Neuron (in vitro differentiated cells): ENCODE data around the gene MTG1.

Experiments used
- H2AFZ ChIP-seq: one replicate; pipeline ENCODE4 v1.6.1; 2013; ENCODE audit warnings: low read depth, mild to moderate bottlenecking, inconsistent platforms, low read length, moderate library complexity
- H3K27me3 ChIP-seq: one replicate; pipeline ENCODE4 v1.6.1; 2013; ENCODE audit warnings: low read length; ENCODE audit not compliant: insufficient read depth
- H3K36me3 ChIP-seq: one replicate; pipeline ENCODE4 v1.6.1; 2013; ENCODE audit warnings: low read length; ENCODE audit not compliant: insufficient read depth
- H3K4me1 ChIP-seq: one replicate; pipeline ENCODE4 v1.6.1; 2013; ENCODE audit warnings: low read length; ENCODE audit not compliant: insufficient read depth
- H3K4me3 ChIP-seq: 2 replicates; pipeline ENCODE4 v1.5.1; 2013; ENCODE audit warnings: mild to moderate bottlenecking, low read length, moderate library complexity
- H3K9me3 ChIP-seq: one replicate; pipeline ENCODE4 v1.6.1; 2013; ENCODE audit warnings: low read length

Gene MTG1, protein sequence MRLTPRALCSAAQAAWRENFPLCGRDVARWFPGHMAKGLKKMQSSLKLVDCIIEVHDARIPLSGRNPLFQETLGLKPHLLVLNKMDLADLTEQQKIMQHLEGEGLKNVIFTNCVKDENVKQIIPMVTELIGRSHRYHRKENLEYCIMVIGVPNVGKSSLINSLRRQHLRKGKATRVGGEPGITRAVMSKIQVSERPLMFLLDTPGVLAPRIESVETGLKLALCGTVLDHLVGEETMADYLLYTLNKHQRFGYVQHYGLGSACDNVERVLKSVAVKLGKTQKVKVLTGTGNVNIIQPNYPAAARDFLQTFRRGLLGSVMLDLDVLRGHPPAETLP

DNA sequence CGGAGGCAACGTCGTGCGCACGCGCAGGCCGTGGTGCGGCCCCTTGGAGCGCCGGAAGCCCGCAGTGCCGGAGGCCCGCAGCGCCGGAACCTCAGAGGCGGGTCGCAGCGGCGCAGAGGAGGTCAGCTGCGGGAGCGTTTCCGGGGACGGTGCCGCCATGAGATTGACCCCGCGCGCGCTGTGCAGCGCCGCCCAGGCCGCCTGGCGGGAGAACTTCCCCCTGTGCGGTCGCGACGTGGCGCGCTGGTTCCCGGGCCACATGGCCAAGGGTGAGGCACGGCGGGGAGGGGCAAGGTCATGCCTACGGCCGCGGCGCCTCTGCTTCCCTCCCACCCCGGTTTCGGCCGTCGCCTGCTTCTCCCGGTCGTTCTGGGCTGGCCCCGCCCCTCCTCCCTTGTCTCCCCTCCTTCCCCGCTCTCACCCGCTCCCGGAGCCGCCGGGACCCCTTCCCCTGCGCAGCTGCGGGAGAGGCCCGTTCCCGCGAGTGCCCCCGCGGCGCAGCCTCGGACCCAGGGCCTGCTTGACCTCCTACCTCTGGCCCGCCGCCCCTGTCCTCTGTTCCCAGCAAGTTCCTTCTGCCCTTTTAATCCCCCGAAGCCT is at the start of gene MTG1:
Gene MTG1 (plus strand): TSS at position 94 of the 600 bp plus-strand sequence. CDS start 64 bp downstream, at position 158.
- no peaks in the 10 kb centered on the region for H3K9me3 ChIP-seq
- peaks cover 11% of the 10 kb centered on the region for H3K4me1 ChIP-seq
- H3K27me3 ChIP-seq: no peaks in the 10 kb centered on the region
- peak within 1 kb of the TSS; percentile 86 for H2AFZ ChIP-seq
- peak within 1 kb of the TSS; percentile 85 for H3K4me3 ChIP-seq
- H3K36me3 ChIP-seq: peaks cover 32% of the 10 kb centered on the region

DNA sequence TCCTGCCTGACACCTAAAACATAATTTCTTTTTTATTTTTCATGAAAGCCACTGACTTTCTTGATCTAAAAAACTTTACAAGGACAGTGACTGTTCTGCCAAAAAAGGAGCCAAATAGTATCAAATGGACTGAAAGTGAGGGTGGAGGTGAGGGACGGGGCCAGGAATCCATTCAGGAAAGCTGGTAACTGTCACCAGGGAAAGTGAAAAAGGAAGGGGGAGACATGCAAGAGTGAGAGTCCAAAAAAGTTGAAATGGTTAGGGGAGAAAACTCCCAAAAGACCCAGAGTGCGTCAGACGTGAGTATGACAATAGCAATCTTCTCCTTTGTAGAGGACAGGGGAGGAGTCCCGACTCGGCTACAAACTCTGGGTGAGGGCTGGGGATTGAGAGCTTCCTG is 49.7 kb upstream of the MTG1 start:
- Histone ChIP-seq H3K4me3 (no peak overlapping the region), H3K36me3 (no peaks in the 10 kb centered on the region), H3K27me3 (no peaks in the 10 kb centered on the region), H3K9me3 (no peaks in the 10 kb centered on the region), H3K4me1 (peaks cover 4% of the 10 kb centered on the region), H2AFZ (no peak overlapping the region)

DNA sequence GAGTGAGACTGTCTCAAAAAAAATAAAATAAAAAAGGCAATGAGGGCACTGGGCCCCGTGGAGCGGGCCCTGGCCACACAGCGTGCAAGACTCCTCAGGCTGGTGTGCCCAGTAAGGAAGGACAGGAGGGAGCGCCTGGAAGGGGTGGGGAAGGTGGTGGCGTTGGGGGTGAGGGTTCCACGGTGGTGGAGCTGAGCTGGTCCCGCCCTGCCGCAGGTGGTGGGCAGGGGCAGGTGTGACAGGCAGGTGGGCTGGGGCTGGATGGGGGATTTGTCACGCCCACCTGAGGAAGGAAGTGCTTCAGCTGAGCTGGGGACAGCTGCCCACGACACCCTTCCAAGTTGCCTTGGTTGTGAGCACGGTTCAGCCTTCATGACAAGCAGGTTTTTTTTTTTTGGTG is 47.5 kb upstream of the MTG1 start:
- no peaks in the 10 kb centered on the region for H3K36me3 ChIP-seq
- no peaks in the 10 kb centered on the region for H3K9me3 ChIP-seq
- no peak overlapping the region for H2AFZ ChIP-seq
- no peaks in the 10 kb centered on the region for H3K27me3 ChIP-seq
- peaks cover 4% of the 10 kb centered on the region for H3K4me1 ChIP-seq
- no peak overlapping the region for H3K4me3 ChIP-seq

DNA sequence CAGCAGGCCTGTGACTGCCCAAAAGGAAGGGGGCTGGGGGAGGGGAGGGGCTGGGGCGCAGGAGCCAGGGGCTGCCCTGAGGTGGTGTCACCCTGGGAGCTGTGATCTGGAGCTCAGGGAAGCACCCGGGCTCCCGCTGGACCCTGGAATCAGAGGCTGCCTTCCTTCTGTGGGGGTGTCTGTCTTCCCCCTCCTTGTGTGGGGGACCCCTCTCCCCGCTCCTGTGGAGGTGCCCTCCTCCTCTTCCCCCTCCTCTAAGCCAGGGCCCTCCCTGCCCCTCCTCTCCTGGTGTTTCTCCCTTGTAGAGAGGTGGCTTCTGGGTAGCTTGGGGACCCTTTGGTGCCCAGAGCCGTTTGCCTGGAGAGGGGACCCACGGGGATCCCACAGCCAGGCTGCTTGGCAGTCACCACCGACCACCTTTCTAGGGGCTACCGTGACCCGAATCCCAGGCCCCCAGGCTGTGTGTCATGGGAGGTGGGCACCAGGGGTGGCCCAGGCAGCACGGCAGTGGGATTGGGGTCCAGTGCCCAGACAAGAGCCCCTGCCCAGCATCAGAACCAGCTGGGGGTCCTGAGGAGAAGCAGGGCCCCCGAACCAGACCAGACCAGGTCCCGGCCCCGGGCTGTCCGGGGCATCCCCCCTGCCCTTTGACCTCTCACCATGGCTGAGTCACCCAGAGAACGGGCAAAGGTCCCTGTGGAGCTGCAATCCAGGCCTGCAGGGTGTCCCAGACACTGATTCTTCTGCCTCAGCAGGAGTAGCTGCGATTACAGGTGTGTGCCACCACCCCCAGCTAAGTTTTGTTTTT is 46.0 kb upstream of the MTG1 start:
- H3K4me1 ChIP-seq: peaks cover 4% of the 10 kb centered on the region
- H3K36me3 ChIP-seq: no peaks in the 10 kb centered on the region
- no peaks in the 10 kb centered on the region for H3K27me3 ChIP-seq
- H2AFZ ChIP-seq: no peak overlapping the region
- H3K9me3 ChIP-seq: no peaks in the 10 kb centered on the region
- H3K4me3 ChIP-seq: no peak overlapping the region

DNA sequence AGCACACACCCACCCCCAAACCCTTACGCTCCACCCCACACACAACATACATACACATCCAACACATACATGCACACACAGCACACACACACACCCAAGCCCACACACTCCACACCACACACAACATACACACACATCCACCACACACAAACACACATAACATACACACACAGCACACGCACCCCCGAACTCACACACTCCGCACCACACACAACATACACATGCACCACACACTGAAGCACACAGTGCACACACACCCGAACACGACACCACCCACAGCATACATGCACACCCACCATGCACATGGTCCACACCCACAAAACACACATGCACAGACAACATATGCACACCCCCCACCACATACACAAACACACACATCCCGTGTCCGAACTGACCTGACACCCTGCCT is 44.8 kb upstream of the MTG1 start:
- no peaks in the 10 kb centered on the region for H3K36me3 ChIP-seq
- H3K9me3 ChIP-seq: no peaks in the 10 kb centered on the region
- no peaks in the 10 kb centered on the region for H3K27me3 ChIP-seq
- no peak overlapping the region for H3K4me3 ChIP-seq
- no peak overlapping the region for H2AFZ ChIP-seq
- peaks cover 4% of the 10 kb centered on the region for H3K4me1 ChIP-seq

DNA sequence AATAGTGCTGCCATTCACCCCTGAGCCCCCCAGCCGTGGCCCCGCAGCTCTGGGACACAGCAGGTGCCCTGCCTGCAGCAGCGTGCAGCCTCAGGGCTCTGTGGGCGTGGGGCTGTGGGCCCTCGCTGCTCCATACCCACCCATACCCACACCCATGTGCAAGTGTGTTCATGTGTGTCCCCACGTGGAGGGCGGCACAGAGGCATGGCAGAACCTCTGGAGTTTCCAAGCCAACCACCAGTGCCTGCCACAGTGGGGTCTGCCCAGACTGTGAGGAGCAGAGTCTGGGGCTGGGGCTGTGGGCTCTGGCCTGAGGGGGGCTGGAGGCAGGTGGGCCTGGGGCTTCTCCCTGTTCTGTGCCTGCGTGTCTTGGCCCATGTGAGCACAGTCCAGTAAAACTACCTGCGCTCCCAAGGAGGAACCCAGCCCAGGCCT is 44.4 kb upstream of the MTG1 start:
- Histone ChIP-seq H3K4me3 (no peak overlapping the region), H3K36me3 (no peaks in the 10 kb centered on the region), H2AFZ (no peak overlapping the region), H3K27me3 (no peaks in the 10 kb centered on the region), H3K4me1 (peaks cover 4% of the 10 kb centered on the region), H3K9me3 (no peaks in the 10 kb centered on the region)

DNA sequence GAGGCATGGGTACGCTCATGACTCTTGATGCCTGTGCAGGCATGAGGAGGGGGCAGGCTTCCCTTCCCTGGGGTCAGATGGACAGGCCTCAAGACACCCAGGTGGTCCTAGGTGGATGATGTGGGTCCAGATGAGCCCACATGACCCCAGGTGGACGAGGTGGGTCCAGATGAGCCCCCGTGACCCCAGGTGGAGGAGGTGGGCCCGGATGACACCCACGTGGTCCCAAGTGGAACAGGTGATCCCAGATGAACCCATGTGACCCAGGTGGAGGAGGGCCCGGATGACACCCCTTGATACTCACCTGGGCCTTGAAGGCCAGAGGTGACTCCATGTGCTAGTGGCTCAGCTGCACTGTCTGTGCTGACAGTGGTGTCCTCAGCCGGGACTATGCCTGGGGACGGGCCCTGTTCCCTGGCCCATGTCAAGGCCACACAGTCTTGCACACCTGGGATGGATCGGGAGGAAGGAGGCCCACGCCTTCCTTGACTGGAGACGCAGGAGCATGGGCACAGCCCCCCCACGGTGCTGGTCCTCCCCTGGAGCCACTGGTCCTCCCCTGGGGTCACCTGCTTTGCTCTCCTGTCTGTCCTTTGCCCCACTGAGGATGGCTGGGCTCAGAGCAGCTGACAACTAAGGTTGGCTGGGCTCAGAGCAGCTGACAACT is 43.5 kb upstream of the MTG1 start:
- Histone ChIP-seq H3K27me3 (no peaks in the 10 kb centered on the region), H3K4me3 (no peak overlapping the region), H3K36me3 (no peaks in the 10 kb centered on the region), H3K9me3 (no peaks in the 10 kb centered on the region), H2AFZ (no peak overlapping the region), H3K4me1 (peaks cover 2% of the 10 kb centered on the region)

DNA sequence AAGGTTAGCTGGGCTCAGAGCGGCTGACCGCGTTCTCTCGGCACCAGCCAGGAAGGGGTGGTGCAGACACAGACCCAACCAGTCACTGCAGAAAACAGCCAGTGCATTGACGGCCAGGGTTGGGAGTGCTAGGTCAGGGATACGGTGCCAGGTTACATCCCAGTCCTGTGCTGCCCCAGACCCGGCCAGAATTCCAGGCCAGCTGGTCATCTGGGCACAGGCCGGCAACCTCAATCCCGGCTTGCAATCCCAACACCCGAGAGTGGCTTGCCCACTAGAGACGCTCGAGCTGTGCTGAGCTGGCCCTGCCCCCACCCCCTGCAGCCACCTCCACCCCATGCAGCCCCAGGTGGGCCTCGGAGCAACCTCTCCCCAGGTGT is 43.0 kb upstream of the MTG1 start:
- Histone ChIP-seq H3K36me3 (no peaks in the 10 kb centered on the region), H2AFZ (no peak overlapping the region), H3K4me1 (no peaks in the 10 kb centered on the region), H3K4me3 (no peak overlapping the region), H3K27me3 (no peaks in the 10 kb centered on the region), H3K9me3 (no peaks in the 10 kb centered on the region)

DNA sequence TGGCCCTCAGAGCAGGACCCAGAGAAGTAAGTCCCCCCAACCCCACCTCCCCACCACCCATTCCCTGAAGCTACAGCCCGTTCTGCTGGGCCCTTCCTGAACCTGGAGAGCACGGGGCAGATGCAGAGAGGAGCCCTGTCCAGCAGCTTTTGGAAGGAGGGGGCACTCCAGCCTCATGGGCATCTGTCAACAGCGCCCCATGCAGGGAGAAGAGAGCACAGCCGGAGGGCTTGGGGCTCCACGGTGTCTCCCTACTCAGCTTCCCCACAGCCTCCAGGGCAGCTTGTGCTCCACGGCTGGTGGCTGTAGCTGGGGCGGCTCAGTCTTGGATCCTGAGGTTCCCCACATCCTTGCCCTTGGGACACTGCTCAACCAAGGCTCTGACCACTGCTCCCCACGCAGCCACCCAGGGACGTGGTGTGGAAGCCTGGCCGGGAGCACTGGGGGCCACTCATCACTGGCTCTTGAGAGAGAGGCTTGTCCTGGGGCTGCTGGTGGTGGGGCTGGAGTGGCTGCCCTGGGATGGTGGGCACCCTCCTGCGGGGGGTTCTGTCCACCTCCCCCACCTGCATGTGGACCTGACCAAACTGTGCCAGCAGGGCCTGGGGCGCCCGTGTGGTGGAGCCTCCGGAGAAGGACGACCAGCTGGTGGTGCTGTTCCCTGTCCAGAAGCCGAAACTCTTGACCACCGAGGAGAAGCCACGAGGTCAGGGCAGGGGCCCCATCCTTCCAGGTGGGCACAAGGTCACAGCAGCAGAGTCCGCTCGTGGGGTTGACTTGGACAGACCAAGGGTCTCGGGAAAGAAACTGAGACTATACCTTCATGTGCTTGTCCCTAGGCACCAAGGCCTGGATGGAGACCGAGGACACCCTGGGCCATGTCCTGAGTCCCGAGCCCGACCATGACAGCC is 42.3 kb upstream of the MTG1 start:
- Histone ChIP-seq H3K9me3 (no peaks in the 10 kb centered on the region), H3K27me3 (no peaks in the 10 kb centered on the region), H2AFZ (no peak overlapping the region), H3K4me3 (no peak overlapping the region), H3K36me3 (no peaks in the 10 kb centered on the region), H3K4me1 (peaks cover 2% of the 10 kb centered on the region)

DNA sequence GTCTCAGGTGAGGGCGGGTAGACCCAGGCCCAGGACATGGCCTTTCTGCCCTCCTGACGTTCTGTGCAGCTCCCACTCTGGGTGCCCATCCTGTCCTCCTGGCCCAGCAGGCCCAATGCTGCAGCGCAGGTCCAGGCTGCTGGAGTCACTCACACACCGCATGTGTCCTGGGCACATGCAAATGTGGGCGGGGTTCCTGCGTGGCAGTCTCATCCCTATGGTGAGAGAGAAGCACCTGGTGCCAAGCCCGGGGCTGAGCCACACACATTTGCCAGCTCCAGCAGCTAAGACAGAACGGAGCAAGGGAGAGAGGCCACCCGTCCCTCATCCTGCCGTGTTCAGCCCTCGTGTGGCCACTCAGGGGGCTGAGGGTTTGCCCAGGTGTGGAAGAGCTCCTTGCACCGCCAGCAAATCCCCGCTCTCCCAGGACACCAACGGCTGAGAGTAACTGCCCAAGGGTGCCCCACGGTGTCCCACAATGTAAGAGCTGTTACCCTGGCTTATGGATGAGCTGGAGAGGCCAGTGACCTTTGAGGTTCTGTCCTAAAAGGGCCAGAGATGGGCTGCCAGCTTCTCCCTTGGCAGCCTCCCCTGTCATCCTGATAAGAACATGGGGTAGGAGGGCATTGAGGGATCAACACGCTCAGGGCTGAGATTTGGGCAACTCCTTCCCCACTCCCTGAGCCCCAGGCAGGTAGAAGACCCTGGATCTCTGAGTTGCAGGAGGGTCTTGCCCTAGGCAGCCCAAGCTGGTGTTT is 40.6 kb upstream of the MTG1 start:
- Histone ChIP-seq H3K36me3 (no peaks in the 10 kb centered on the region), H3K9me3 (no peaks in the 10 kb centered on the region), H2AFZ (no peak overlapping the region), H3K27me3 (no peaks in the 10 kb centered on the region), H3K4me1 (peaks cover 6% of the 10 kb centered on the region), H3K4me3 (no peak overlapping the region)

DNA sequence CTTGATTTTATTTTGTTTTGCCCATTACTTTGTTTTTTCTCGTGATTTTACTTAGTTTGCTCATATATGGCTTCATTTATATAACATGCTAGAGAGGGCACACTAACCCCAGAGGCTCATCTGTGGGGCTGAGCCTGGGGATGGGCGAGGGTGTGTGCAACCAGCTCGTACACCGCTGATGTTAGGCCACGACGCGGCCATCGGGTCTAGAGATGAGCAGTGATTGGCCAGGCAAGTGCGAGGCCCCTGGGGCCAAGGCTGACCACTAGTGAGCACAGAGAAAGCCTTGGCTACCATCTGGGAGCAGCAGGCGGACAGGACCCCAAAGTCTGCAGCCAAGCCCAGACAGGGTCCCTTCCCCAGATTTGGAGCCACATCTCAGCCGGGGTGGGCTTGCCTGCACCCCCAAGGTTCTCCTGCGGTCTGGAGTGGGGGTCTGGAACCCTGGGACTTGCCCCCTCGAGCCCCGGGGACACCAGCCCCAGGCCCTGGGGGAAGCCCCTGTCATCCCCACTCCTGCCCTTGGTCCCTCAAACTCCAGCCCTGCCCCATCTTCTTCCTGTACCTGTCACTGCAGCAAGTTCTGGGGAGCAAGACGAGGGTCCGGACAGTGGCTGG is 39.9 kb upstream of the MTG1 start:
- Histone ChIP-seq H2AFZ (no peak overlapping the region), H3K36me3 (no peaks in the 10 kb centered on the region), H3K9me3 (no peaks in the 10 kb centered on the region), H3K4me3 (no peak overlapping the region), H3K4me1 (peaks cover 6% of the 10 kb centered on the region), H3K27me3 (no peaks in the 10 kb centered on the region)
